ENCODE results near the gene TRIM42.

TRIM42 gene

DNA sequence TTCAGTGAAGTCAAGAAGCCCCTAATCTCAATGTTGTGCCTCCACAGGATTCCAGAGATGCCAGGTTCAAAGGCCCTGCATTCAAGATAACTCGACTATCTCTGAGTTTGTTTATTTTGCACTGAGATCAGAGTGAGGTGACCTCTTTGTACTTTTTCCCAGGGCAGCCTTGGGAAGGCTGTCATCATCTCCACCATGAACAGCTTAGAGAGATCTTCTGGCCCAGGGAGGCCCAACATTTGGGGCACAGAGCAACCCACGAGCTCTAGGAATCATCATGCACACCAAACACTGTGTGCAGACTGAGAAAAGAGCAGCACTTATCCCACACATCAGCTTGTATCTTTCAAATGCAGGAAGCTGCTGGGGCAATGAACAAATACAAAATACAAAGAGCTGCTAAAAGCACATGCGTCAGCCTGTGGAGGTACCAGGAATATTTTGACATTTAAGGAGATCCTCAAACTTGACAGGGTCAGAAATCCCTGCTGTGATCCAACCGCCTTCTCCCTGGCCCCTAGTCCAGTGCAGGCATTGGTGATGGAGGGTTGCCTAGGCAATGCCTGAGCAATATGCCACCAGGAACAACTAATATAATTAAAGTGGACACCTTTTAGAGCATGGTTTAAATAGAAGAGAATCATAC lies 33.6 kb downstream of the TRIM42 start:
- Mint-ChIP-seq H3K9me3 (peaks cover 6% of the 10 kb centered on the region), H3K27me3 (ENCODE audit: low read depth, poor library complexity) (no peaks in the 10 kb centered on the region), H3K4me3 (no peak overlapping the region), H3K4me1 (no peaks in the 10 kb centered on the region), H3K36me3 (ENCODE audit: low read depth) (no peaks in the 10 kb centered on the region), H3K27ac (no peak overlapping the region)
- DNase-seq = no peak
- TF ChIP-seq, protein P1, sequence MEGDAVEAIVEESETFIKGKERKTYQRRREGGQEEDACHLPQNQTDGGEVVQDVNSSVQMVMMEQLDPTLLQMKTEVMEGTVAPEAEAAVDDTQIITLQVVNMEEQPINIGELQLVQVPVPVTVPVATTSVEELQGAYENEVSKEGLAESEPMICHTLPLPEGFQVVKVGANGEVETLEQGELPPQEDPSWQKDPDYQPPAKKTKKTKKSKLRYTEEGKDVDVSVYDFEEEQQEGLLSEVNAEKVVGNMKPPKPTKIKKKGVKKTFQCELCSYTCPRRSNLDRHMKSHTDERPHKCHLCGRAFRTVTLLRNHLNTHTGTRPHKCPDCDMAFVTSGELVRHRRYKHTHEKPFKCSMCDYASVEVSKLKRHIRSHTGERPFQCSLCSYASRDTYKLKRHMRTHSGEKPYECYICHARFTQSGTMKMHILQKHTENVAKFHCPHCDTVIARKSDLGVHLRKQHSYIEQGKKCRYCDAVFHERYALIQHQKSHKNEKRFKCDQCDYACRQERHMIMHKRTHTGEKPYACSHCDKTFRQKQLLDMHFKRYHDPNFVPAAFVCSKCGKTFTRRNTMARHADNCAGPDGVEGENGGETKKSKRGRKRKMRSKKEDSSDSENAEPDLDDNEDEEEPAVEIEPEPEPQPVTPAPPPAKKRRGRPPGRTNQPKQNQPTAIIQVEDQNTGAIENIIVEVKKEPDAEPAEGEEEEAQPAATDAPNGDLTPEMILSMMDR (IDR thresholded peaks at IDR 0.05) = no peak

DNA sequence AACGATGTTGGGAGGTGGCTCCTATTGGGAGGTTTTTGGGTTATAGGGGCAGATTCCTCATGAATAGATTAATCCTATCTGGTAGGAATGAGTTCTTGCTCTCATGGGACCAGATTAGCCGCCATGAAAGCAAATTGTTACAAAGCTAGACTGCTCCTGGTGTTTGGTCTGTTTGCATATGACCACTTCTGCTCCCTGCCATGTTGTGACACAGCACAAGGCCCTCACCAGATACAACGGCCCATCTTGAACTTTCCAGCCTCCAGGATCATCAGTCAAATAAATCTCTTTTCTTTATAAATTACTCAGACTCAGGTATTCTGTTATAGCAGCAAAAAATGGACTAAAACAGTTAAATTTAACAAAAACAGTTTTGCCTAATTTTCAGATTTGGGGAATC lies 34.4 kb downstream of the TRIM42 start:
- peaks cover 3% of the 10 kb centered on the region for H3K9me3 Mint-ChIP-seq
- H3K27ac Mint-ChIP-seq = no peak overlapping the region
- DNase-seq = no peak
- H3K4me3 Mint-ChIP-seq = no peak overlapping the region
- peaks cover 1% of the 10 kb centered on the region for H3K27me3 Mint-ChIP-seq (ENCODE audit: low read depth, poor library complexity)
- H3K4me1 Mint-ChIP-seq = no peaks in the 10 kb centered on the region
- no peaks in the 10 kb centered on the region for H3K36me3 Mint-ChIP-seq (ENCODE audit: low read depth)
- TF ChIP-seq, protein P1 (IDR thresholded peaks at IDR 0.05) = no peak

DNA sequence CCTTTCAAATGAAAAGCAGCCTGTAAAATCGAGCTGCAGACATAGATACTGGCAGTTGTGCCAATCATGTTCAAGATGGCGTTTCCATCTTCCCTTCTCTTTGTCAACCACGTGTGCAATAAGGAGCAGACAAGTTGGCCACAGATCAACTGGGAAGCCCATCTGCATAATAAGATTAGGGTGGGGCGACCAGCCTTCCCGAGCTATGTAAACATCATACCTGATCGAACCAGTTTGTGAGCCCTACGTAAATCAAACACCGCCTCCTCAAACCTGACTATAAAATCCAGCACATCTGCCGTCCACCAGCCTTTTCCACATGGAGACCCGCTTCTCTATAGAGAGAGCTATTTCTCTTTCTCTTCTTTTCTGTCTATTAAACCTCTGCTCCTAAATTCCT lies 37.2 kb downstream of the TRIM42 start:
- Mint-ChIP-seq H3K4me3 (no peak overlapping the region), H3K27me3 (ENCODE audit: low read depth, poor library complexity) (peaks cover 3% of the 10 kb centered on the region), H3K36me3 (ENCODE audit: low read depth) (no peaks in the 10 kb centered on the region), H3K4me1 (no peaks in the 10 kb centered on the region), H3K27ac (no peak overlapping the region), H3K9me3 (peaks cover 3% of the 10 kb centered on the region)
- DNase-seq = no peak
- TF ChIP-seq, protein P1 (IDR thresholded peaks at IDR 0.05) = no peak

DNA sequence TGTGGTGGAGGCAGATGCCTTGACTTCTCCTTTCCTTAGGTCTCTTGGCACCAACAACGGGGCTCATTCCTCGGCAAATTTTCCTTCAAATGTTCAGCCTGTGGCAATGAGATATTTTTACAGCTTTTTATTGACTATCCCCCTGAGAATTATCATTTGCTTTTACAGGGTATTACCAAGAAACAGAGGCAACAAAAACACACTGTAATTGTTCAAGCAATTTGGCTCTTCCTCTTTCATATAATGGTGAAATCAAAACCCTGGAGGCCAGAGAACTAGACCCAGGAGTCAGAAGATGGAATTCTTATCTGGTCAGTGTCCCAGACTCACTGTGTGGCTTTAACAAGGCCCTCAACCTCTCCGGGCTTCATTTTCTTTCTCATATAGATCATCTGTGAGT lies 40.1 kb downstream of the TRIM42 start:
- H3K9me3 Mint-ChIP-seq = peaks cover under 1% of the 10 kb centered on the region
- peaks cover 3% of the 10 kb centered on the region for H3K27me3 Mint-ChIP-seq (ENCODE audit: low read depth, poor library complexity)
- no peak overlapping the region for H3K27ac Mint-ChIP-seq
- H3K4me1 Mint-ChIP-seq = no peaks in the 10 kb centered on the region
- H3K36me3 Mint-ChIP-seq (ENCODE audit: low read depth) = no peaks in the 10 kb centered on the region
- no peak overlapping the region for H3K4me3 Mint-ChIP-seq
- no peak for DNase-seq
- TF ChIP-seq, protein P1 (IDR thresholded peaks at IDR 0.05) = no peak

DNA sequence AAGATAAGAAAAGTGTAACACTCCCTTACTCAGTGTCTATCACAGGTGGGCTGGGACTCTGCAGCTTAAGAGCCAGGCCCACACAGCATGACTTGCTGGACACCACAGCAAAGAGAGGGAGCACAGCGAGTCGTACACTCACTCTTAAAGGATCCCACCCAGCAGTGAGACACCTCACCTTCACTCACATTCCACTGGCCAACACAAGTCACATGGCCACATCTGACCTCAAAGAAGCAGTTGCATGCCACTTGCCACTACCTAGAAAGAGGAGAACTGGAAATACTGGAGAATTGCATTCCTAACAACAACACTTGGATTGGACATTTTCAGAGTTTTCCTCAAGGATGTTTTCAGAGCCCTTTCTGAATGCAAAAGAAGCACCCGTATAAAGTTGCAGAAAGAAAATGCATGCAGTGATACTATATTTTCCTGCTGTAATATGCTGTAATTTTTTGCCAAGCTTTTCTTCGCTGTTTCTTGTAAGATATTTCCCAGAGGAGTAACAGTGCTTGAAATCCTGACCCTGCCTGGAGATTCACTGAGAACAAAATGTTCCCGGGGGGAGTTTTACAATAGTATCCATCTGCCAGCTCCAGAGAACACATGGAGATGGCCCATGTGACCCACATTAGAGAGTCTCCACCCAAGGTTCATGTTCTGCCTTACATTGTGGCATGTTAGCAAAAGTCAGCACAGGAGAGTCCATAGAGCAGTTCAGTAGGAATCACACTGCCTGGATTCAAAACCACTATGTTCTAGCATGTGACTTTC lies 42.2 kb downstream of the TRIM42 start:
- no peaks in the 10 kb centered on the region for H3K36me3 Mint-ChIP-seq (ENCODE audit: low read depth)

More for the DNA sequence above, 42.2 kb downstream of the TRIM42 start:
- H3K4me1 Mint-ChIP-seq = no peaks in the 10 kb centered on the region
- no peak overlapping the region for H3K27ac Mint-ChIP-seq
- no peak overlapping the region for H3K4me3 Mint-ChIP-seq
- H3K27me3 Mint-ChIP-seq (ENCODE audit: low read depth, poor library complexity) = peaks cover 3% of the 10 kb centered on the region
- DNase-seq = no peak
- no peaks in the 10 kb centered on the region for H3K9me3 Mint-ChIP-seq
- TF ChIP-seq, protein P1 (IDR thresholded peaks at IDR 0.05) = no peak
